Large intestine (tissue), 3 donors: ENCODE measurements around the gene ARFGAP3. TPM values are rescaled to one million over a fixed set of nuclear protein-coding genes. Genes with fewer than 3 reads are reported as not detected.

Experiments
- DNase-seq, 2 donors: peaks; one replicate each; pipeline versions ENCODE4 v3.0.0 to v3.0.0-alpha.2; 2013
- H3K27ac ChIP-seq: one replicate; pipeline ENCODE4 v1.5.1; 2013; ENCODE audit warnings: low read length
- H3K27me3 ChIP-seq: 2 replicates; pipeline ENCODE4 v1.6.1; 2013; ENCODE audit warnings: low read length; ENCODE audit not compliant: control insufficient read depth, insufficient read depth
- H3K36me3 ChIP-seq: 2 replicates; pipeline ENCODE4 v1.6.1; 2013; ENCODE audit warnings: low read length; ENCODE audit not compliant: control insufficient read depth, insufficient read depth
- H3K4me1 ChIP-seq: one replicate; pipeline ENCODE4 v1.6.1; 2013; ENCODE audit warnings: low read length; ENCODE audit not compliant: control insufficient read depth, insufficient read depth
- H3K4me3 ChIP-seq: one replicate; pipeline ENCODE4 v1.5.1; 2013; ENCODE audit warnings: low read length
- H3K9me3 ChIP-seq: one replicate; pipeline ENCODE4 v1.6.1; 2013; ENCODE audit warnings: mild to moderate bottlenecking, low read depth, low read length, moderate library complexity; ENCODE audit not compliant: control insufficient read depth
- WGBS: methylation state at CpG from one replicate; pipeline ENCODE4 v1.1.5; 2013; ENCODE audit warnings: low lambda C conversion rate; ENCODE audit not compliant: insufficient coverage; 5-methylcytosine and 5-hydroxymethylcytosine counted together
- polyA plus RNA-seq: library from polyadenylated mRNA; unstranded; fragments of 120-200 nt; gene quantifications from one replicate; pipeline ENCODE4 v1.2.1, GENCODE V29; 2013

ARFGAP3 gene
- polyA plus RNA-seq, 1 donor, result 70.8 TPM

DNA sequence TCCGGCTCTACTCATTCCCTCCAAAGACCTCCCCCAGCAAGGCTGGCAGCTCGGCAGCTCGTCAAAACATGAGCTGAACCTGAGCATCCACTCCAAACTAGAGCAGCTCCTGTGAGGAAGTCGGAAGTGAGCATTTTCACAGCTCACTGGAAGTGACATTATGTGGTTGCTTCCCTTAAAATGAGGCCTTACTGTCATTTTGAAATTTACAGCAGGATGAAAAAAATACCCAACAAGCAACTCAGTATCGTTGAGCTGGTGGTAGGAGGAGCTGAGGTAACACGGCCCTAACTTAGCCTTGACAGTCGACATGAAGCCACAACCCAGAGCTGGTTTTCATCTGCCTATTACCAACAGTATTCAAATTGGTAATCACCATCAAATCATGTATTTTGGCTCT, 38.0 kb upstream of the ARFGAP3 start:
- no peaks in the 10 kb centered on the region for H3K9me3 ChIP-seq
- no peak overlapping the region for H3K27ac ChIP-seq
- no peak overlapping the region for H3K4me3 ChIP-seq
- no peaks in the 10 kb centered on the region for H3K27me3 ChIP-seq
- no CpG with 5 or more reads among the region's 7 CpGs for WGBS
- peaks cover 38% of the 10 kb centered on the region for H3K36me3 ChIP-seq
- DNase-seq, result no peak
- no peaks in the 10 kb centered on the region for H3K4me1 ChIP-seq

DNA sequence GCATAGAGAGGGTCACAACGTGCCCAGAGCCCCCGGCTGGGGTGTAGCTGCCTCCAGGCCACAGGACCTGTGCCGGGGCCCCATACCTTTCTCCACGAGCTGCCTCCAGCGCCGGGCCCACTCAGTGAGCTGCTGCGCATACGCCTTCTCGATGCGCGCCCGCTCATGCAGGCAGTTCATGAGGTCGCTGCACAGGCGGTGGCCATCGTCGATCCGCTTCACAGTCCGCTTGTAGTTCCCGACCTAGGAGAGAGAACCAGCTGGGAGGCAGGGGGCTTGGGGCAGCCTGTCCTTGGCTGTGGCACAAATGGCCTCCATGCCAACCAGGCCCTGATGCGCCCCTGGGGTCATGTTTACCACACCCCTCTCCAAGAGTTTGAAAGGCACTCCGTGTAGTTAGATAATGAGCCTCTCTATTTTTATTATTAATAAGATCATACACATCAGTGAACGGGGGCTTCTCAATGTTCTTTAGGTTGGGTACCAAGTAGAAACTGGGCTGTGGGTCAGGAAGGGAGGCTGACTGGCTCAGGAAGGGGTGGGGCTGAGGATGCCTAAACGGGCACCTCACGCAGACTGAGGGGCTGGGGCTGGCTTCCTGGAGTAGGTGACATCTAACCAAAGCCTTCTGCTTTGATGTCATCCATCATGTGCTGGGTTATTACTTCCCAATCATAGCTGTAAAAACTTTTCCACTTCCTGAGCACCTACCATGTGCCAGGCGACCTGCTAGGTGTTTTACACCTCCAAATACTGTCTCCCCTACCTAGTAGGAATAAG, 36.5 kb upstream of the ARFGAP3 start:
- H3K36me3 ChIP-seq, result peaks cover 38% of the 10 kb centered on the region
- H3K9me3 ChIP-seq, result no peaks in the 10 kb centered on the region
- DNase-seq, result no peak
- no CpG with 5 or more reads among the region's 25 CpGs for WGBS
- no peak overlapping the region for H3K27ac ChIP-seq
- no peaks in the 10 kb centered on the region for H3K27me3 ChIP-seq
- H3K4me3 ChIP-seq, result no peak overlapping the region
- H3K4me1 ChIP-seq, result peaks cover 2% of the 10 kb centered on the region

DNA sequence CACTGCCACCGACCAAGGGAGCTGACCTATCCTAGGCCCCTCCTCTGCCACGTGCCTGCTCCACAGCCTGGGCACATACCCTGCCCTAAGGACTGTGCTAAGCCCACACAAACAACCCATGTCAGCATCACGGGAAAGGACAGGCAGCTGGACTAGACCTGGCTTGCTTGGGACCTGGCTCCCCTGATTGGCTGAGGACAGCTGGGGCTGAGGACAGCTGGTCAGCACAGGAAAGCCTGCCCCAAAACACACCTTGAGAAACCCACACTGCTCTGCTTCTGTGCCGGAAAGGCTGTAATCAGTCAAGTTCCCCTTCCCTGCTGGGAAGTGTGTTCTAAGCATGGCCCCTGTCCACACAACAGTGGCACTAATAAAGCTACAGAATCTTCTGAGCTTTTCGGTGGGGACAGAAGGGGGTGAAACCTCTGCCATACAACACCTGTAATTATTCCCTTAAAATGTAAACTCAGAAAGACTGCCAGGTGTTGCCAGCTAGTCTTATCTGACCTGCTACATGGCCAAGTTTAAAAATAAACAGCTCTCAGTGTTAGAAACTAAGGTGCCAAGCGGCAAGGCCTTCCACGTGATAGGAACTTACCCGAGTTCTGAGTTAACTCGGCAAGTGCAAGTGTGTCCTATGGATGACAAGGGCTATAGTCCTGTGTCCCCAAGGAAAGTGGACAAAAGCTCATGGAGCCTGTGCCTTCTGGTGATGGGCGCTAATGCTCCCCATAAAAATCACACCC, 35.7 kb upstream of the ARFGAP3 start:
- Histone ChIP-seq H3K4me3 (no peak overlapping the region), H3K27me3 (no peaks in the 10 kb centered on the region), H3K9me3 (no peaks in the 10 kb centered on the region), H3K36me3 (peaks cover 43% of the 10 kb centered on the region), H3K4me1 (peaks cover 10% of the 10 kb centered on the region), H3K27ac (no peak overlapping the region)
- no CpG with 5 or more reads among the region's 10 CpGs for WGBS
- no peak for DNase-seq

DNA sequence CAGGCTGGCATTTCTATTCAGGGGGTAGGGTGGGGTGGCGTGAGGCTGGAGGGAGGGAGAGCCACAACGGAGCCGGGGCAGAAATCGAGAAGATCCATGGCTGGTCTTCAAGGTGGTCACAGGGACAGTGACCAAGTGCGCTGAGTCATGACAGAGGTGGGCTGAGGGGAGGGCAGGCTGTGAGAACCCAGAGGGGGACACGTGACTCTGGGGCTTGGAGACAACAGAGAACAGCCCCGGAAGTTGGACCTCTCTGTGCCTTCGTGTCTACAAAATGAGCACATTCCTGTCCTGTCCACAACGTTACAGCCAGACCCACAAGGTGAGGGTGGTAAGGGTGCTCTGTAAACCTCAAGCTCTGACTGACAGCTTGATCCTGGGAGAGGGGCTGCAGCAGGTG, 35.1 kb upstream of the ARFGAP3 start:
- Histone ChIP-seq H3K27ac (no peak overlapping the region), H3K4me3 (no peak overlapping the region), H3K27me3 (no peaks in the 10 kb centered on the region), H3K9me3 (no peaks in the 10 kb centered on the region), H3K4me1 (peaks cover 14% of the 10 kb centered on the region), H3K36me3 (peaks cover 43% of the 10 kb centered on the region)
- DNase-seq, result no peak
- WGBS, result no CpG with 5 or more reads among the region's 9 CpGs

DNA sequence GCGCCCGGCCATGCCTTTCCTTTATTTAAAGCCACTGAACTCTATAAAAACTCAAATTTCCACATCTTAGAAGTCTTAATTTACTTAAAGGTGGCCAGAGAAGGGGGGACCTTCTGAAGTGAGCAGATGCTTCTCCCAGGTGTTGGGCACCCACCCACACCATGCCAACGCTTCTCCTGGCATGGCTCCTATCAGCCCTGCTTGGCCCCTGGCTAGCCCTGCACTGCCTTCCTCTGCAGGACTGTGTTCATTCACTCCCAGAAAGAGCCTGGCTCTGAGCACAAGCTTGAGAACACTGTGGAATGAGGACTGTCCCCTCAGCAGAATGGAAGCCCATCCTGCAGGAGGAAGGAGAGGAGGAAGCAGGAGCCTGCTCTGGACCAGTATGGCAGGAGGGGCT, 34.6 kb upstream of the ARFGAP3 start:
- WGBS, result no CpG with 5 or more reads among the region's 3 CpGs
- no peaks in the 10 kb centered on the region for H3K9me3 ChIP-seq
- no peak for DNase-seq
- H3K36me3 ChIP-seq, result peaks cover 46% of the 10 kb centered on the region
- no peaks in the 10 kb centered on the region for H3K27me3 ChIP-seq
- H3K4me1 ChIP-seq, result peaks cover 19% of the 10 kb centered on the region
- no peak overlapping the region for H3K27ac ChIP-seq
- no peak overlapping the region for H3K4me3 ChIP-seq

DNA sequence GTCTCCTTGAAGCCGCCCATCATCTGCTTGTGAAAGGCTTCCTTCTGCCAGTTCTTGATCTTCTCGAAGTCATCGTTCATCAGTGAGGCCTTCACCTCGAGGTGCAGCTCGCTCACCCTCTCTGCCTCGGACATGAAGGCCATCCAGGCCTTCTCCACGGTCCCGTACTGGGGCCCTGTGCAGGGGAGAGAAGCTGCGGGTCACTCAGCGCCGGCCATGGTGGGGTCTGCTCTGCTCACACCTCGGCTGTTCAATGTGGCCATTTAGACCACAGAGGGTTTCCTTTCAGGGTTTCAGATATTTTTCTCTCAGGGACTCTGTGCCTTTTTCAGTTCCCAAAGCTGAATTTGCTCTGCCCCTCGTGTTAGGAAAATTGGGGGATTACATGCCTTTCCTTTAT, 33.9 kb upstream of the ARFGAP3 start:
- Histone ChIP-seq H3K9me3 (no peaks in the 10 kb centered on the region), H3K4me3 (no peak overlapping the region), H3K4me1 (peaks cover 23% of the 10 kb centered on the region), H3K36me3 (peaks cover 53% of the 10 kb centered on the region), H3K27me3 (no peaks in the 10 kb centered on the region), H3K27ac (no peak overlapping the region)
- no peak for DNase-seq
- WGBS, result no CpG with 5 or more reads among the region's 13 CpGs

DNA sequence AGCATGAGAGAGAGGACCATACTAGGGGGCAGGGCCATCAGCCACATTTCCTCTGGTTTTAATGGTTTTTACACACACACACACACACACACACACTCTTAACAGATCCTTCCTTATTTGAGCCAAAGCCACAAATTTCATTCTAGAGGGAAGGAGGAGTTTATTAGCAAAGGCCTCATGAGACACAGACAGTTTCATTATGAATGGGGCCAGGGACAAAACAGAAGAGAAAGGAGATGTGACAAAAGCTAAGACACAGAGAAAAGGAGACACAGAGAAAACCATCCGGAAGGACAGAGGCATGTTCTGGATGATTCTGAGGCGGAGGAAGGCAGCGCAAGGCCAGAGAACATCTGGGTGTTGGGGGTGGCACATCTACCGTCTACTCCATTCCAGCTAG, 32.2 kb upstream of the ARFGAP3 start:
- H3K4me1 ChIP-seq, result peaks cover 23% of the 10 kb centered on the region
- H3K9me3 ChIP-seq, result no peaks in the 10 kb centered on the region
- H3K27ac ChIP-seq, result no peak overlapping the region
- H3K27me3 ChIP-seq, result no peaks in the 10 kb centered on the region
- WGBS, result no CpG with 5 or more reads among the region's 4 CpGs
- peak in 1 of 2 donors; percentile 29 for DNase-seq
- H3K4me3 ChIP-seq, result no peak overlapping the region
- peaks cover 70% of the 10 kb centered on the region for H3K36me3 ChIP-seq

DNA sequence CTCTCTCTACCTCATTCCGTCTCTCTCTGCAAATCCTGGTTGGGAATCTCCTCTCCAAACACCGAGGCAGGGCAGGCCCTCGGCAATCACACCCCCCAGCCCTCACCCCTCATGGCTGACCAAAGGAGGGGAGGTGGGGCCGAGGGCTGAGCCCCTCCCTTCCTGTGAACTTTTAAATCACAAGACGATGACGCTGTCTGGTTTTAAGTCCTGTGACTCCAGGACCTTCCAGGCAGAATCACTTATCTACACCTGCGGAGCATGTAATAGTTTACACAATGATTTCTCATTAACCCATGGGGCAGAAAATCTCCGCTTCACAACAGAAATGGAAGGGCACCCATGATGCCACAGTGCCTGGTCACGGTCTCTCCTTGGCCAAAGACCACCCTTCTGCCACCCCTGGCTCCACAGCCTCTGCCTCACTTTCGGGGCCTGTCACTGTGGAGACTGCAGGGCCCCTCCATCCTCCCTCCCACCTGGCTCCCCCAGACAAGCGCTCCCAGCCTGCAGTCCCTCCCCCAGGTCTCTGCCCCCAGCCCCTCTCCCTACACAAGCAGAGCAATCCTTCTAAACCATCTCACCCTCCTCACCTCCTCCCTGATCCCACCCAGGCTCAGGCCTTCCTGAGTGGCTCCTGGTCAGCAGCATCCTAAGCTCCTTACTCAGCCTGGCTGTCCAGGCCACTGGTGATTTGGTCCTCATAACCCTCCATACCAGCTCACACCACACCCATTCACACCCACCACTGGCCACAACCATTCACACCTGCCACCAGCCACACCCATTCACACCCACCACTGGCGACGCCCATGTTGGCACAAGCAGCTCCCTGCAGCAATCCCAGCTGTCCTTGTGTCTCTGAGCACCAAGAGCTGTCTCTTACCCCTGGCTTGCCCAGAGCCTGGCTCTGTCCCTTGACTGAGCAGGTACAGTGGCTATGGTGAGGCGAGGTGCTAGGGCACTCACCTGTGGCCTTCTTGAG, 30.7 kb upstream of the ARFGAP3 start:
- Histone ChIP-seq H3K9me3 (no peaks in the 10 kb centered on the region), H3K4me3 (no peak overlapping the region), H3K27ac (peak overlapping the region; percentile 90), H3K27me3 (no peaks in the 10 kb centered on the region), H3K36me3 (peaks cover 77% of the 10 kb centered on the region), H3K4me1 (peaks cover 23% of the 10 kb centered on the region)
- WGBS, result no CpG with 5 or more reads among the region's 14 CpGs
- DNase-seq, result peak; percentile 89 to 96

DNA sequence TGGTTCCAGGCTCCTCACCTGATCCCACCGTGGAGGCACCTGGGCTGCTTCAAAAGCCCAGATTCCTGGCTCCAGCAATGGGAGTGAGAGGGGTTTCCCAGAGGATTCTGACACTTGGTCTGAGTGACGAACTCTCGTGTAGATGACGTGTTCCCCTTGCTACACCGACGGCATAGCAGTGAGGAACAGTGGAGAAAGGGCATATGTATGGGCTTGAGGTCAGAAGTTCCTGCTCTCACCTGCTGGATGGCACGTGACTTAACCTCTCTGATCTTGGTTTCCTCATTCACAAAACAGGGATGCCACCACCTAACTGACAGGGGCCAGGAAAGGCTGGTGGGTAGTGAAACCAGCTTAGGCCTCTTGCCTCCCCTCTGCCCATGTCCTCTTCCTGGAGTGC, 30.0 kb upstream of the ARFGAP3 start:
- Histone ChIP-seq H3K27ac (peak overlapping the region; percentile 90), H3K4me1 (peaks cover 23% of the 10 kb centered on the region), H3K36me3 (peaks cover 77% of the 10 kb centered on the region), H3K4me3 (no peak overlapping the region), H3K27me3 (no peaks in the 10 kb centered on the region), H3K9me3 (no peaks in the 10 kb centered on the region)
- no CpG with 5 or more reads among the region's 7 CpGs for WGBS
- peak in 1 of 2 donors; percentile 55 for DNase-seq

DNA sequence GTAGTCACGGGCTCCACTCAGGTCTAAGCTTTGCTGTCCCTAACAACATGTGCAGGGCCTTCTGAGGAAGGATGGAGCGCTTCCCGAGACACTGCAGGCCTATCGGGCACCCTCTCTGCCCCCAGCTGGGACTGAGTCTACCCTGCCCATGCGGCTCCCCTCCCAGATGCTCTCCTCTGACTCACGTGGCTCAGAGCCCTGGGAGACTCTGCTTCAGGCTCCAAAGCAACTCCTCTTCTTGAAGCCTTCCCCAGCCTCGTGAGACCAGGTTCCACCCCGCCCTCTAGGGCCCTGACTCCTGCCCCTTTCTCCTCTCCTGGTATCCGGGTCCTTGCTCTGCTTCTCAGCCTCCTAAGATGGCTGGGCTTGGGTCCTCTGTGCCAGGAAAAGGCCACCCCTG, 28.4 kb upstream of the ARFGAP3 start:
- H3K27ac ChIP-seq, result no peak overlapping the region
- H3K4me3 ChIP-seq, result no peak overlapping the region
- H3K36me3 ChIP-seq, result peaks cover 79% of the 10 kb centered on the region
- H3K4me1 ChIP-seq, result peaks cover 23% of the 10 kb centered on the region
- WGBS, result no CpG with 5 or more reads among the region's 9 CpGs
- no peaks in the 10 kb centered on the region for H3K9me3 ChIP-seq
- DNase-seq, result no peak
- H3K27me3 ChIP-seq, result no peaks in the 10 kb centered on the region
